ENCODE results near the gene PIP5KL1.

DNA sequence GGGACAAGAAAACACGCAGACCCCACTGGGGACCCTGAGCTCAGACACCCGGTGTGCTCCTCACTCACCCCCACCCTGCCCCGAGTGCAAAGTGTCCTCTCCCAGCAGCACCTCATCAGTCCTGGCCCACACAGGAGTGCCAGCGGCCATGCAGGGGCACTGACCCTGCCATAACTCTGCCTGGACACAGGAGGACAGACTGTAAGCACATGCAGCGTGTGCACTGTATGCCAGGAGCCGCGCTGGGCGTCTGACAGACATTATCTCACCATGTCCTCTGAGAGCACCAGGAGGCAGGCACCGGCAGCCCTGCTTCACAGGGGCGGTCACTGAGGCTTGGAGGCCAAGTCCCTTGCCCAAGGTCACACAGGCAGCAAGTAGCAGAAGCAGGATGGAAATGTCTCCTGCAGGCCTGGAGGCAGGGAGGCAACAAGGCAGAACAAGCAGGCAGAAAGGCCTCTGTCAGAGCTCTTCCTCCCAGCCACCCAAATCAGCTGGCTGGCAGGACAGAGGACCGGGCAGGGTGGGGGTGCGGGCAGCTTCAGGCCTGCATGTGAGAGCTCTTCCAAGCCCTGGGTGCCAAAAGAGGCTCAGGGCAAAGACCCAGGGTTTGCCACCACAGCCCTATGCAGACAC lies 41.8 kb upstream of the PIP5KL1 start:
- TF ChIP-seq, protein P1, sequence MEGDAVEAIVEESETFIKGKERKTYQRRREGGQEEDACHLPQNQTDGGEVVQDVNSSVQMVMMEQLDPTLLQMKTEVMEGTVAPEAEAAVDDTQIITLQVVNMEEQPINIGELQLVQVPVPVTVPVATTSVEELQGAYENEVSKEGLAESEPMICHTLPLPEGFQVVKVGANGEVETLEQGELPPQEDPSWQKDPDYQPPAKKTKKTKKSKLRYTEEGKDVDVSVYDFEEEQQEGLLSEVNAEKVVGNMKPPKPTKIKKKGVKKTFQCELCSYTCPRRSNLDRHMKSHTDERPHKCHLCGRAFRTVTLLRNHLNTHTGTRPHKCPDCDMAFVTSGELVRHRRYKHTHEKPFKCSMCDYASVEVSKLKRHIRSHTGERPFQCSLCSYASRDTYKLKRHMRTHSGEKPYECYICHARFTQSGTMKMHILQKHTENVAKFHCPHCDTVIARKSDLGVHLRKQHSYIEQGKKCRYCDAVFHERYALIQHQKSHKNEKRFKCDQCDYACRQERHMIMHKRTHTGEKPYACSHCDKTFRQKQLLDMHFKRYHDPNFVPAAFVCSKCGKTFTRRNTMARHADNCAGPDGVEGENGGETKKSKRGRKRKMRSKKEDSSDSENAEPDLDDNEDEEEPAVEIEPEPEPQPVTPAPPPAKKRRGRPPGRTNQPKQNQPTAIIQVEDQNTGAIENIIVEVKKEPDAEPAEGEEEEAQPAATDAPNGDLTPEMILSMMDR (conservative IDR thresholded peaks at IDR 0.05), result no peak
- TF ChIP-seq EZH2 (IDR thresholded peaks at IDR 0.05; ENCODE audit: low read depth), result no peak

All from PC-9 (cell line).